Activated gamma-delta T cell treated with Interleukin-2 at 50 U/mL for 16 hours (primary cell): ENCODE results near the gene RNPS1.
"Not testable (repeated sequence)": the region's sequence is repeated elsewhere in the genome, so short reads cannot be mapped to it uniquely, and the experiment has no call there.

ENCODE experiments used
- DNase-seq: peaks from one replicate; pipeline ENCODE4 v3.0.0-alpha.2; 2020

The RNPS1 gene

DNA sequence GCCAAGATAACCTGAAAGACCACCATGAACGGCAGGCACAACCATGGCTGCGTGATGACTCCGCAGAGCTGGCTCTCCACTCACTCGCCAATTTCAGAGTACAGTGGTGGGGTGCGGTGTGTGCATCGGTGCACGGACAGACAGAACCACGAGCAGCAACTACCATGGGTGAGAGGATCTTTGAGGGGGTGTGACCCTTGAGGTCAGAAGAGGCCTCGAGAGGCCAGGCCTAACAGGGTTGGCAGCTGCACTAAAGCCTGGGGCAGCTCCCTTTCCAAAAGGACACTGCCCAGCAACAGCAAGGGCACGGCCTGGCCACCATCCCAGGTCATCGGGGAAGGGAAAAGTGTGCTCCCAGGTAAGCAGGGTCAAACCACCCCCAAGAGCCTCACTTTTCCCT is 14.6 kb downstream of the RNPS1 start:
- no peak for DNase-seq

DNA sequence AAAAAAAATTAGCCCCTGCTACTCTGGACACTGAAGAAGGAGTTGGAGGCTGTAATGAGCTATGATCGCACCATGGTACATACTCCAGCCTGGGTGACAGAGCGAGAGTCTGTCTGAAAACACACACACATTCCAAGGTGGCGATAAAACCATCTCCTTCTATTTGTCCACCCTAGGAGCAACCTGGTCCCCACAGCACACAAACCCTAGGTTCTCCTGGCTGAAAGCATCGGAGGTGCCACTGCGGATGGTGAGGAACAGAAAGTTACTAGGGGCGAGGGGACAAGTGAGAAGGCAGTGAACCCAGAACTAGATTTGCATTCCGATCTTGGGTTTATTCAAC is 15.1 kb downstream of the RNPS1 start:
- no peak for DNase-seq

DNA sequence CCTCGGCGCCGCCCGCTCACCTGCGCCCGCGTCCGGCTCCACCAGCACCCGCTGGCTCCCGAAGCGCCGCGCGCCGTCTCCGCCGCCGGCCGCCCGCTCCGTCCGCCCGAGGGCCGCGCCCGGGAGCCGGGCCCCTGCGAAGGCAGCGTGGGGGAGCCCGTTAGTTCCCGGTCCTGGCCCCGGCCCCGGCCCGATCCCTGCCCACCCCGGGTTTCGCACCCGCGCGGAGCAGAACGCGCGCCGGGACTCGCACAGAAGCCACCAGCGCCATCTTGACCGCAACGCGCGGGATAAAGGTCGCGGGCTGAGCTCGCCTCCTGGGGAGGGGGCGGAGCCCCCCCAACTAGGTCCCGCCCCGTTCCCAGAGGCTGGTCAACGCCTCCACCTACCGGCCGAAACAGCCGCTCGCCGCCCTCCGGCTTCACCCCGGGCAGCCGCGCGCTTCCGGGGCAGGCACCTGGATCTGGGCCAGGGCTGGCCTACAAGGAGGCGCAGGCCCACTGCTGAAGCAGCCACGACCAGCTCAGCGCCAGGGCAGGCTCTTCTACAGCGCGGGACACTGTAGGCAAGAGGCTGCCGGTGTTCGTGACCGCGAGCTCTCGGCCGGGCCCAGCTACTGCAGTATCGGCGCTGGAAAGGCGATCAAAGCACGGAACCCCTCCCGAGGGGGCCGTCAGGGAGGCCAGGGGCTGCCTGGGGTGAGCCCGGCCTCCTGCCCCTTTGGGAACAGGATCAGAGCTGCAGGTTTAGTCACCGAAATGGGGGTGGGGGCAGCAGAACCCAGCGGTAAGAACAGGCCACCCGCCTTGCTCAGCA is 16.4 kb downstream of the RNPS1 start, which contains the start of gene ECI1:
TSS of gene ECI1 (minus strand) at position 292 of the 816 bp plus-strand sequence. CDS start at position 271, 21 bp downstream.
- peak; percentile 76 for DNase-seq

DNA sequence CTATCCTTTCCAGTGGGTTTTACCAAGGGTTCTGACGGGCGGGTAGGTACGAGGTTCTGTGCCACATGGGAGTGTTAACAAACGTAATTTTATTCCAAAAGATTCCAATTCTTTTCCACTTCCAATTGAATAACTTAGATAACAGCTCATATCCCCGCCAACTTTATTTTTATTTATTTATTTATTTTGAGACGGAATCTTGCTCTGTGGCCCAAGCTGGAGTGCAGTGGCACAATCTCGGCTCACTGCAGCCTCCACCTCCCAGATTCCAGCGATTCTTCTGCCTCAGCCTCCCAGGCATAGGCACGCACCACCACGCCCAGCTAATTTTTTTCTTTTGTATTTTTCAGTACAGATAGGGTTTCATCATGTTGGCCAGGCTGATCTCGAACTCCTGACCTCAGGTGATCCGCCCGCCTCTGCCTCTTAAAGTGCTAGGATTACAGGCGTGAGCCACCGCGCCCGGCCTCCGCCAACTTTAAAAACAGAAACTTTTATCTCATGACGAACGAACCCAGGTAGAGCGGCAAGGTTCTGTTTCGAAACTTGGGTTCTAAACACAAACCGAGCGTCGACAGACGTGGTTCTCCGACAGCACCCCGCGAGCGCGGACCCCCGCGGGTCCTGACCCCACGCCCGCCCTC is 17.2 kb downstream of the RNPS1 start:
- DNase-seq = peak; percentile 19

DNA sequence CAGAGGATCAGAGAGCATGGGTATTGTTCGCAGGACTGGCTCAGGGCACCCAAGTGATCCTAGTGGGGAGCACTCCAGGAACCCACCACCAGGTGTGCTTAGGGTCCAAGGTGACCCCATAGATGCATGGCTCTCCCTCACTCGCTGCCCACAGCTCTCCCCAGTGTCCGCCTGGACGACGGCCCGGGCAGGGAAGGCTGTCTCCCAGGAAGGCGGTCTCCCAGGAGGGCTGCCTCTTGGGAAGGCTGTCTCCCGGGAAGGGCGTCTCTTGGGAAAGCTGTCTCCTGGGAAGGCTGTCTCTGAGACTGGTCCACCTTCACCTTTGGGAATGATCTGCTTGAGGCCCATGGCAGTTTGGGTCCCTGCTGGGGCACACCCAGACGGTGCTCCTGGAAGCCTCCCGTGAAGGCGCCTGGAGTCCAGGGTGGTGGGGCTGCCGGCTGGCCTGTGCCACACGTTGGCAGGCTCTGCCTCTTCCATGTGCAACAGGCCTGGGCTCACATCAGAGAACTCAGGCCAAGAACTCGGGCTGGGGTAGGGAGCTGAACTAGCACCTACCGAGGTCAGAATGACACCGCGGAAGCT is 21.5 kb downstream of the RNPS1 start:
- no peak for DNase-seq

DNA sequence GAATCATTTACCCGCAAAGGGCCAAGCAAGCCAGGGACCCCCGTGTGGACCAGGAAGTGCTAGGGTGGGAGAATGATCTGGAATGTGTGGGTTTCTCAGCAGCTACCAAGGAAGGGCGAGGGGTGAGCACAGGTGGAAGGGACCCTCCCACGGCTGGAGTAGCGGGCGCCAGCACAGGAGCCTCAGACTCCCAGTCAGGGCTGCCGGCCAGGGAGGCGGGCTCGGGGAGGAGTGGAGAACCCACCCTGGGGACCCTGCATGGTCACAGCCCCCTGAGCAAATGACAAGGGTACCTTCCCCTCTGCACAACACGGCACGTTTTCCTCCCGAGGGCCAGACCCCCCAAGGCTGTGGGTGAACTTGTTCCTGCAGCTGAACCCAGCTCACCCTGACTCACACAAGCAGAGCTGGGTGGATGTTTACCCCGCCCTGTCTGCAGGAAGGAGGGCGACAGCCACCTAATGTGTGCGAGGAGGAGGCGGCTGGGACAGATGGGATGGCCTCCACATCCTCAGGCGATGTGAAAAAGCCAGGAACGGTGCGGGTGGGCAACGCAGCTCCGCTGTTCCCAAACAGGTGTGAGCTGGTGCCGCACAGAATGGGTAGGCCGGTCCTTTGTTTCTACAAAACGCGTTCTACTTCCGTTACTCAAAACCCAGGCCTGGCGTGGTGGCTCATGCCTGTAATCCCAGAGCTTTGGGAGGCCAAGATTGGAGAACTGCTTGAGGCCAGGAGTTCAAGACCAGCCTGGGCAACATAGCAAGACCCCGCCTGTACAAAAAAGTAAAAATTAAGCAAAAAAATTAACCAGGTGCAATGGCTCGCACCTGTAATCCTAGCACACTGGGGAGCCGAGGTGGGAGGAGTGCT is 22.8 kb downstream of the RNPS1 start:
- no peak for DNase-seq

DNA sequence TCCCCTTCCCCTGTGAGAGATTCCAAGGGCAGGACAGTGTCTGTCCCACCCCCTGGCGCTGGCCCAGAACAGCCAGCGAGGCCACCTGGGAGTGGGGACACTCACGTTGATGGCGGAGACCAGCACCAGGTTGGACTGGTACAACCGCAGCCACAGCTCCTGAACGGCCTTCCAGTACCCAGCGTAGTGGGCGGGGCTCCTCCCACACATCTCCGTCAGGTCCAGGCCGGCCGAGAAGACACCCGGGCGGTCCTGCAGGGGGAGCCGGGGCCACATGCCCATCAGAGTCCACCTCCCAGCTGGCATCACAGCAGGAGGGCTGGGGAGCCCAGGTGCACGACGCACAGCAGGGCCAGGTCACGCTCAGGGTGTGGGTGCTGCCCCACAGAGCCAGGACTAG is 23.6 kb downstream of the RNPS1 start:
- DNase-seq = no peak

DNA sequence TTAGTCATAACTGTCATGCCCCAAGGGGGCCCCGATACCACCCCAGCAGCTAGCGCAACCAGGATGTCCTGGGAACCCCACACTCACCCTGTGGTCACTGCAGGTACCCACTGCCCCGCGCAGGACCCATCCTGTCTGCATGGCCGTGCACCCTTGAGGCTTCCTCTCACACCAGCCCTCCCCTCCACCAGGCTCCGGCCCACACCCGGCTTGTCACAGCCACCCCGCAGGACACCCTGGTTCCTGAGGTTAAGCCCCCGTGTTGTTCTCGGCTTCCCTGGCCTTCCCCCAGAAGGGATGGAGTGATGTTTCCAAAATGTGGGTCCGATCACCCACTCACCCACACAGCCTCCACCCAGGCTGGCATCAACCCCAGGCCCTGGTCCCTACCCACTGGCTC is 24.1 kb downstream of the RNPS1 start:
- DNase-seq = no peak

DNA sequence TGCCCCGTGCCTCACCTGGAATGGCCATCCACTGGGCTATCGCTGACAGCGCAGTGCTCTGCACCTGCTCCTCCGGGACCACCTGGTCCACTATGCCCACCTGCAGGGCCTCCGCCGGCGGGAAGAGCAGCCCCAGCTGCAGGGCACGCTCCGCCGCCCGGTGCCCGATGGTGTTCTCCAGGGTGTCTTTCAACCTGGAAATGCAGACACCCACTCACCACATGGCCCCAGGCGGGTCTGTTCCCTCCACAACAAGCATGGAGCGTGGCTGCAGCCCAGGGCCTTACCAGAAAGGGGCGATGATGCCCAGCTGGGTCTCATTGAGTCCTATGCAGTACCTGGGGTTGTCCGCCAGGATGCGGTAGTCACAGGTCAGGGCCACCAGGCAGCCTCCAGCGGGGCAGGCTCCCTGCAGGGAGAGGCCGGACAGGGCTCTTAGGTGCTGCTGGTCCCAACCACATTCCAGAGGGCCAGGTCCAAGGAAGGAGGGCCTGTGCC is 24.8 kb downstream of the RNPS1 start:
- no peak for DNase-seq

DNA sequence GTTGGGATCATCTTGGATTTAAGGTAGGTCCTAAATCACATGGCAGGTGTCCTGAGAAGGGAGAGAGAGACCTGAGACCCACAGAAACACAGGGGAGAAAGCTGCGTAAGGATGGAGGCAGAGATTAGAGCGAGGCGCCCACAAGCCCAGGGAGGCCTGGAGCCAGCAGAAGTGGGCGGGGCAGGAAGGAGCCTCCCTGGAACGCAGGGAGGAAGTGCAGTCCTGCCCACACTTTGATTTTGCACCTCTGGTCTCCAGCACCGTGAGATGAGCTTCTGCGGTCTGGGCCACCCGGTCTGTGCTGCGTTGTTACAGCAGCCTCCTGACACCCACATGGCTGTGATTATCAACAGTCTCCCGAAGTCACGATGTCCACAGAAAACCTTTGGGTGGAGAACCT is 25.3 kb downstream of the RNPS1 start:
- no peak for DNase-seq

DNA sequence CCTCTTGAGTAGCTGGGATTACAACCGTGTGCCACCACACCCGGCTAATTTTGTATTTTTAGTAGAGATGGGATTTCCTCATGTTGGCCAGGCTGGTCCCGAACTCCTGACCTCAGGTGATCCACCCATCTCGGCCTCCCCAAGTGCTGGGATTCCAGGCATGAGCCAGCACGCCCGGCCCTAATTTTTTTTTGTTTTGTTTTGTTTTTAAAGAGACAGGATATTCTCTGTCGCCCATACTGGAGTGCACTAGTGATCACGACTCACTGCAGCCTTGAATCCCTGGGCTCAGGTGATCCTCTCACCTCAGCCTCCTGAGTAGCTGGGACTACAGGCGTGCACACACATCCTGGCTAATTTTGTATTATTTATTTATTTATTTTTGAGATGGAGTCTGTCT is 27.6 kb downstream of the RNPS1 start:
- DNase-seq = not testable (repeated sequence)

DNA sequence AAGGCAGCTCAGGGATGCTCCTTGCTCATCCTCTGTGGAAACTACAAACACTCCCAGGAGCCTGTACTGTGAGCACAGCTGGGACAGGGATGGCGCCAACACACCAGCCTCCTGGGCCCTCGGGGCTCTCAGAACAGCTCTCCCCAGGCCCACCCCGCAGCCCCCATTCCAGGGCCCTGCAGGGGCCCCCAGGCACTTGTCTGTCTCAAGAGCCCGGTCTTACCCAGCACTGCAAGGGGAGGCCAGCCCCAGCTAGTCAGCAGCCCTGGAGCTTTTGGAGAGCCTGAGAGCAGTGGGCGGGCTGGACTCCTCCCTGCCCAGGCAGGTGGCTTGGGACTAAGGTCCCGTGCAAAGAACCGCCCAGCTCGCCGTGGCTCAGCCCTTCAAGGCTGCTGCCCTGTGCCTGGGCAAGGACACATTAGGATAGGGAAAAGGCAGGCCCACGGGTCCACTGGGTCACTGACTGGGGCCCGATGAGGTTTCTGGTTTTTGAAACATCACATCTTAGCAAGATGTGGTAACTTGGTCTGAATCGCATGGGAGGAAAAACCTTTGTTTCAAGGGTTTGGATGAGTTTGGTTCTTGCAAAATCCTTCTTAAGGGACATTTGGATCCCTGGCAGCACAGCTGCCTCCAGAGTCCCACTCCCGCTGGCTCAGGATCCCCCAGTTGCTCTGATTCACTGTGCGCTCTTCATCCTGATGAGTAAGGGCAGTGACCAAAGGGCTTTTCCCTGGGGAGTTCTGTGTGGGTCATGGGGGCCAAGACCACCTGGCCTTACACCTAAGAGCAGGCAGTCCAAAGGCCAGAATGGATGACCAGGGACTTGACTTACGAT is 28.9 kb downstream of the RNPS1 start:
- no peak for DNase-seq

DNA sequence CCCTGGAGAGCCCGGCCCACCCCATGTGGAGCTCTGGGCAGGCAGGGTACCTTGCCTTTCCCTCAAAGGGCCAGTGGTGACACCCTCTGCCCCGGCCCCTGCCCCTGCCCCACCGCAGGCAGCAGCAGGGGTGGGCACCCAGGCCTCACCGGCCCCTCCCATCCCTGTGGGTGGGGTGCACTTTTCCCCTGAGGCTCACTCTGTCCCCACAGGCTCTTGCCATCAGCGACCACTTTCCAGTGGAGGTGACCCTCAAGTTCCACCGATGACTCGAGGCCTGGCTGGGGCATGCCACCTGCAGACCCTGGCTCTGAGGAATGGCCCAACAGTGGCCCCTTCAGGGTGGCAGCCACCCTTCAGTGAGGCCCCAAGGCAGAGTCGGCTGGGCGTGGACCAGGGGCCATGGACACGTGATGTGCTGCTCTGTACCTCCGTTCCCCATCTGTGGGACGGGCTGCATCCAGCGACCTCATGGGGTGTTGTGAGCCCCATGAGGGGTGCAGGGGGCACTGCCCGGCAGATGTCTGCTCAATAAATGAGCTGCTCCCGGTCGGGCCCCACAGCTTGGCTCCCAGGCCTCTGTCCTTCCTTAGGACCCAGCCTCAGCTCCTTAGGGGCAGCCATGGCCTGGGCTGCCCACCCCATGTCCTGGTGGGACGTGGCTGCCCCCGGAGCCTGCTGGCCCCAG is 29.6 kb downstream of the RNPS1 start:
- DNase-seq = no peak

DNA sequence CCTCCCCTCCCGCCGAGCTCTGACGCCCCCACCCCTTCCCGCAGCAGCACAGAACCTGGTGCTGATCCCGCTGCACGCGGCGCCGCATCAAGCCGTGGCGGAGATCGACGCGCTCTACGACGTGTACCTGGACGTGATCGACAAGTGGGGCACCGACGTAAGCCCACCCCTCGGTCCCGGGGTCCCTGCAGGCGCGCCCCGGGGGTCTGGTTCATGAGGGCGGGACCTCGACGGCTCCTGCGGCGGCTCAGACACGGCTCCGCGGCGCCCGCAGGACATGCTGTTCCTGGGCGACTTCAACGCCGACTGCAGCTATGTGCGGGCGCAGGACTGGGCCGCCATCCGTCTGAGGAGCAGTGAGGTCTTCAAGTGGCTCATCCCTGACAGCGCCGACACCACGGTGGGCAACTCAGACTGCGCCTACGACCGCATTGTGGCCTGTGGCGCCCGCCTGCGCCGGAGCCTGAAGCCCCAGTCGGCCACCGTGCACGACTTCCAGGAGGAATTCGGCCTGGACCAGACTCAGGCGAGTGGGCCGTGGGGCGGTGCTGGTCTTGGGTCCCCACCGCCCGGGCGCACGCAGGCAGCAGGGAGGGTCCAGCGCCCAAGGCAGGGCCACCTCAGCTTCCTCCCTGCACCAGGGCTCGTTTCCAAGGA is 30.3 kb downstream of the RNPS1 start:
- no peak for DNase-seq

DNA sequence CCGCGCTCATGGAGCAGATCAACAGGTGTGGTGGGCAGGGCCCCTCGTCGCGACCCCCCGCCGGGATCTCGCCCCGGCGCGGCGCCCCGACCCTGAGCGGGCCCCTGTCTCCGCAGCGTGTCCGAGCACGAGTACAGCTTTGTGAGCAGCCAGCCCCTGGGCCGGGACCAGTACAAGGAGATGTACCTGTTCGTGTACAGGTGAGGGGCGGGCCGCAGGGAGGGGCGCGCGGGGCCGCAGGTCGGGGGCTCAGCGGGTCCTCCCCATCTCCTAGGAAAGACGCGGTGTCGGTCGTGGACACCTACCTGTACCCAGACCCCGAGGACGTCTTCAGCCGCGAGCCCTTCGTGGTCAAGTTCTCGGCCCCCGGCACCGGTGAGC is 30.8 kb downstream of the RNPS1 start:
- no peak for DNase-seq

DNA sequence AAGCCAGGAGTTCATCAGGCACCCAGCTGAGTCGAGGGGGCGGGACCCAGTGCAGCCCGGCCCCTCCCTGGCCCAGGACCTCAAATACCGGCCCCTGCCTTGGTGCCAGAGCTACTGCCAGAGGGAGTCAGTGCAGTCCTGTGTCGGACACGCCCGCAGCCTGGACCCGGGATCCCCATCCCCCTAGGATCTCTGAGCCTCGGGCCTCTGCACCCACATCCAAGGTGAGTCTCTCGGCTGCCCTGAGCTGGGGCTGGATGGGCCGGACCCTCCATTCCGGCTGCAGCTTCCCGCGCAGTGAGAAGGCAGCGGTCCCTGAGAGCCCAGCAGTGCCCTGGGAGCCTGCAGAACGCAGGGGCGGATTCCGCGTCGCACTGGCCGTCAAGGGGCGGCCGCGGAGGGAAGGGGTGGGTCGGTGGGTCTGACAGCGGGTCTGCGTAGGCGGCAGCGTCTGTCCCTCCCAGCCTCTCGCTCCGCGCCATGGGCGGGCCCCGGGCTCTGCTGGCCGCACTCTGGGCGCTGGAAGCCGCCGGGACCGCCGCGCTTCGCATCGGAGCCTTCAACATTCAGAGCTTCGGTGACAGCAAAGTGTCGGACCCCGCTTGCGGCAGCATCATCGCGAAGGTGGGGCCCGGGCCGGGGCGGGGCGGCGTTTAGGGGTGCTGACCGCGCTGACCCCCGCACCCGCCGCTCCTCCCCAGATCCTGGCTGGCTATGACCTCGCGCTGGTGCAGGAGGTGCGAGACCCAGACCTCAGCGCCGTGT is 31.4 kb downstream of the RNPS1 start, which contains the start of gene DNASE1L2:
TSS of gene DNASE1L2 (plus strand) at position 108 of the 765 bp plus-strand sequence. CDS start at position 481, 373 bp downstream.
- no peak for DNase-seq

DNA sequence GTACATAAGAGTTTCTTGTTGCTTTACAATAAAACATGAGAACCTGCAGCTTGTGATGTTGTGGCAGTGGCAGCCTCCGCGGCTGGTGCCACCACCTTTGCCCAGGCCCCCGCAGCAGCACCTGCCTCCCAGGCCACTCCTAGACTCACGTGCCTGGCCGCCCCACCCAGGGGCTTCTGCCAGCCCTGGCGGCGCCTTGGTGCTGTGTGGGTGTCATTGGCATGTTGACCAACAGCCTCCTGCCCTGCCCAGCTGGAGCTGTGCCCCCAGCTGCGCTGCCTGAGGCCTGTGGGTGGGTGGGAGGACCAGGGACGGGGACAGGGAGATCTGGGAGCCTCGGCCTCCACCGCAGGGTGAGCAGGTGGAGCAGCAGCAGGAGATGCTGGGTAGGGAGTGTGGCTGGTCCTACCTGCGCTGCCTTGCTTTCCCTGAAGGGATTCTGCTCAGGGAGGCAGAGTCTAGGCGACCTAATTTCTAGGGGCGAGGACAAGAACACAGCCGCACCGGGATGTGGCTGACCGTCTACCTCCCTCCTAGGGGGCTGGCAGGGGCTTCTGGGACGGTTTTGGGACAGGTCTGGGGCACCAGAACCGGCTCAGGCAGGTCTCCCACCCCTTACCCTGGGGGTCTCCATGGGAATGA is 32.1 kb downstream of the RNPS1 start:
- DNase-seq = no peak

DNA sequence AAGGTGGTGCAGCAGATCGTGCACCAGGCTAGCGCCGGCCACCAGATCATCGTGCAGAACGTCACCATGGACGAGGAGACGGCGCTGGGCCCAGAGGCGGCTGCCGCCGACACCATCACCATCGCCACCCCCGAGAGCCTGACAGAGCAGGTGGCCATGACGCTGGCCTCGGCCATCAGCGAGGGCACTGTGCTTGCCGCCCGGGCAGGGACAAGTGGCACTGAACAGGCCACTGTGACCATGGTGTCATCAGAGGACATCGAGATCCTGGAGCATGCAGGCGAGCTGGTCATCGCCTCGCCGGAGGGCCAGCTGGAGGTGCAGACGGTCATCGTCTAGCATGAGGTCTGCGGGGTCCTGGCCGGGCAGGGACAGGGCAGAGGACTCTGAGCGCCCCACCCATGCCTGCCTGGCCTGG is 32.7 kb downstream of the RNPS1 start:
- DNase-seq = no peak

DNA sequence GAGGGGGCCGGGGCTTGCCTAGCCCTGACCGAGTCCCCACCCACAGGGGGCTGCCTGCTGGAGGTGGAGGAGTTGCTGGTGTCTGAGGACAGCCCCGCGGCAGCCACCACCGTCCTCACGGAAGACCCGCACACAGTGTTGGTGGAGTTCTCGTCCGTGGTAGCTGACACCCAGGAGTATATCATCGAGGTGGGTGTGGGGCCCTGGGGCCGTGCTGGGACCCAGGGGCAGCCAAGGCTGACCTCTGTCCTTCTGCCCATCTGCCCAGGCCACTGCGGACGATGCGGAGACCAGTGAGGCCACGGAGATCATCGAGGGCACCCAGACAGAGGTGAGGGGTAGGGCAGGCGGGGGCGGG is 33.1 kb downstream of the RNPS1 start:
- DNase-seq = no peak
